Ramos (cell line): Measurements from ENCODE around the gene CYTH3.
"Not testable (repeated sequence)": the region's sequence is repeated elsewhere in the genome, so short reads cannot be mapped to it uniquely, and the experiment has no call there.

ENCODE experiments used
- in situ Hi-C: fragments of 300-500 bp; cut with MboI; formaldehyde crosslinking; loops from one replicate; pipeline ENCODE4 v1.14.3; 2022; ENCODE audit warnings: low sequenced_read_pairs; ENCODE audit not compliant: unreplicated experiment

Gene CYTH3

DNA sequence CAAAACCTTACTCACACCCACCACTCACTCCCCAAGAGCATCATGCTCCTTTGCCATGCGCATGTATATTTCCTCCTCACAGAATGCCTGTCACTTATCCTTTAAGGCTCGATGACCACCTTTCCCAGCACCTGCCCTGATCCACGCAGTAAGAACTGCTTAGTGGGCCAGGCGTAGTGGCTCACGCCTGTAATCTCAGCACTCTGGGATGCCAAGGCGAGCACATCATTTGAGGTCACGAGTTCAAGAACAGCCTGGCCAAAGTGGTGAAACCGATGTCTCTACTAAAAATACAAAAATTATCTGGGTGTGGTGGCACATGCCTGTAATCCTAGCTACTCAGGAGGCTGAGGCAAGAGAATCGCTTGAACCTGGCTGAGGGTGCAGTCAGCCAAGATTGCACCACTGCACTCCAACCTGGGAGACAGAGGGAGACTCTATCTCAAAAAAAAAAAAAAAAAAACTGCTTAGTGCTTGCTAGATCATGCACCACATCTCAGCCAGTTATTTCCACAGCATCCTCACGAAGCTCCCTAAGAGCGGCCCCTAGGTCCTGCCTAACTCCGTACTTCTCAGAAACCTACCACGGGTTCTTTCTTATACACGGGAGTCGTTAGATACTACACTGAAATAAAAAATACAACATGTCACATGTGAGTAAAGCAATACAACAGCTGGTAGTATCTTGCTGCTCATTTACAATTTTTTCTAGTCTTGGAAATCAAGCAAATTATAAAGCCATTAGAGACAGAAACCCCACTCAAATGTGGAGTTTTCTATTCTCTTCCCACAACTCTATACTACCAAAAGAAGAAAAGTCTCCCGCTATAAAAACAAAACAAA is 37.2 kb downstream of the CYTH3 start:
- in situ Hi-C loops = no loop called here

DNA sequence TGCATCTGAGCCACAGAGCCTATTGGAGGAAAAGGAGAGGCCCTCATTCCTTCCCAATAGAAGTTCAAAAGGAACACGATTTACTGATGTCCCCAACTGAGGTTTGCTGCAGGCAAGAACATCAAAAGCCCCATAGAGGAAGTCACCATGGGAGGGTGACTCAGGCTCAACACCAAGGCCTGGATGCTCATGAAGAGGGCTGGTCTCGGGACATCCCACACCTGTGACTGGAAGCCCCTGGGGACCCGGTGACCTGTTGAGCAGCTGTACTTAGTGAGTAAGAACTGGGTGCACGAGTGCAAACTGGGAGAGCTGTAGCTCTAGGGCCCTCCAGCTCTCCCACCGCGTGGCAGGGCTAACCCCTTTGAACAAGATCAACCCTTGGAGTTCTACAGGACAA is 38.0 kb downstream of the CYTH3 start:
- in situ Hi-C loops = no loop called here

DNA sequence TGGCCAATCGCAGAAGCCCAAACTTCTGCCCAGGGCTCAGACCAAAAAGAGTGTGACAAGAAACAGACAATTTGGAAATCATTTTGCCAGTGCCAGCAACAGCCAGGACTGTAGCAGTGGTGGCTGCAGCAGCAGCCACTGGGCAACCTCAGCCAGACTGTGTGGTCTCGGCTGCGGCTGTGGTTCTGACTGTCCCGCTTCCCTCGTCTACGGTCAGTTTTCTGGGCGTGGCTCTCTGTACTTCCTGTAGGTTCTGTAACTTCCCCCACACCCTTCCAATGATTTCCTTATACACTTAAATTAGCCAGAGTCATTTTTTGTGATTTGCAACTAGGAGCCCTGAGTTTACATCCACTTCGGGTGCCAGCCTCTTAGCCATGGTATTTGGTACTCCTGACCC is 39.9 kb downstream of the CYTH3 start:
- in situ Hi-C loops = no loop called here

DNA sequence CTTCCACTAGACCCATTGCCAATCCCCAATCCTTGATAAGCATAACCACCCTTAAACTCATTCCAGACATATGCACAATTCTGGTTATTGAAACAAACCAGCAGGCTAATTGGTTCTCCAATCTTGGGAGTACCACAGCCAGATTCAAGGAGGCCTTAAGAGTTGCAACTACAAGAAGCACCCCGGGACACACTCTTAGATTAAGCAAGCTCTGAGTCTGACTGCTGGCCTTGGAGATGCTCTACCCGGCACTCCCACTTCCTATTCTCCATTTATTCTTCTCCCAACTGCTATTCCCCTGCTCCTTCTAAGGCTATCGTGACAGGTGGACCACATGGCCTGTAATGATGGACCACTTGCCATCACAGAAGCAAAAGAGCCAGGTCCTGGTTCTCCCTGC is 40.3 kb downstream of the CYTH3 start:
- in situ Hi-C loops = no loop called here

DNA sequence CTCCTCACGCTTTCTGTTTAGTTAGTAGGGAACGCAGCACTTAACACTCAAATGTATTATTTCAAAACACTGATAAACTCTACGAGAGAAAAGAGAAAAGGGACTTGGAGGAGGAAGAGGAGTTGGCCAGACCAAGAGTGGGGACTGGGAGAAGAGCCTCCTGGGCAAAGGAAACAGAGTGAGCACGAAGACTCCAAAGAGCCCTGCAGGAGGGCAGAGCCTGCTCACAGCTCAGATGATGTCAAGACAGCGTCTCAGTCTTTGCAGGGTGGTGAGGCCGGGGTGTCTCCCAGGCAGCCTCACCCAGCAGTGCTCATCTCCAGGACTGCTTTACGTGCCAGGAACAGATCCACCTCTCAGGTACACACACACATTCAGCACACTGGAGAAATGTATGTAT is 41.2 kb downstream of the CYTH3 start:
- in situ Hi-C loops = no loop called here

DNA sequence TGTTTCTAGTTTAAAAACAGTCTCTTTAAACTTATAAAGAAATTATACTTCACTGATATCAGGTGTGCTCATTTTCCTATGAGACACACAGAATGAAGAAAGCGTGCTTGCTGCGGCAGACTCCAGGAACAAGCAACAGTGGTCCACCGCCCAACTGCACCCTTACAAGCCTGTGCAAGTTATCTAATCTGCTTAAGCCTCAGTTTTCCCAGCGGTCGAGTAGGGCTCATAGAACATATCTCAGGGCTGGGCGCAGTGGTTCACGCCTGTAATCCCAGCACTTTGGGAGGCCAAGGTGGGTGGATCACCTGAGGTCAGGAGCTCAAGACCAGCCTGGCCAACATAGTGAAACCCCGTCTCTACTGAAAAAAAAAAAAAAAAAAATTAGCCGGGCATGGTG is 43.1 kb downstream of the CYTH3 start:
- in situ Hi-C loops = not testable (repeated sequence)

DNA sequence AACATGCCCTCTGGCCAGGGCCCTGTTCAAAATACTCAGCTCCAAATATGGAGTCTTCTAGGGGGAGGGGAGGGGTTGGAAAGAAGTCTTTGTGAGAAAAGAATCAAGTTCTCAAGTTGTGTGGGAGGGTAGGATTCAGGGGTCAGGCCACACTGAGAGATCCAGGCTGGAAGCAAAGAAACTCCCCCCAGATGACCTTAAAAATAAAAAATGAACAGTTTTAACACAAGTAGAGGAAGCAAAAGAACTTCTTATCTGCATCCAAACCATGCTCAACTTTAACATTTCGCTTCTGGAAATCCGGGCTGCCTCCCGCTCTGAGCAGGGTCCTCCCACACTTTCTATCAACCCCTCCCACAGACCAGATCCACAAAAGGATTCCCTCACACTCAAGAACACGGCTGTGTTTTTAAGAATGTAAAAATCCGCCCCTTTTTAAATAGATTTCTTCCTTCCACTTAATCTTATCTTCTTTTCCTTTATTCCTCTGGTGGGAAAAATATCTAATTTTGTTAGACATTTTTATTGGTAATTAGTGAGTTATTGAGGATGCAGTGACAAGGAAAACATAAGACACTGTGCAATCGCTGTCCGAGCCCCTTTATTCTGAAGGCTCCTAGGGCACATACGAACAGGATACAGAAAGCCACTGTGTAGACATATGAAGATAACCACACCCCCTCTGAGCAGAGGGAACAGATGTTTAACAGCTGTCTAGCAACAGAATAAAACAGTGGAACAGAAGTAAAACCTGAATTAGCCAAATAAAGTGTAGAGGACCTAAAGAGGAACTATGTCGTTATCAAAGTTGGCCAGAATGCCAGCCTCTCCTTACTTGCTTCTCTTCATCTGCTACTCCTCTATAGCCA is 43.8 kb downstream of the CYTH3 start:
- in situ Hi-C loops = no loop called here

DNA sequence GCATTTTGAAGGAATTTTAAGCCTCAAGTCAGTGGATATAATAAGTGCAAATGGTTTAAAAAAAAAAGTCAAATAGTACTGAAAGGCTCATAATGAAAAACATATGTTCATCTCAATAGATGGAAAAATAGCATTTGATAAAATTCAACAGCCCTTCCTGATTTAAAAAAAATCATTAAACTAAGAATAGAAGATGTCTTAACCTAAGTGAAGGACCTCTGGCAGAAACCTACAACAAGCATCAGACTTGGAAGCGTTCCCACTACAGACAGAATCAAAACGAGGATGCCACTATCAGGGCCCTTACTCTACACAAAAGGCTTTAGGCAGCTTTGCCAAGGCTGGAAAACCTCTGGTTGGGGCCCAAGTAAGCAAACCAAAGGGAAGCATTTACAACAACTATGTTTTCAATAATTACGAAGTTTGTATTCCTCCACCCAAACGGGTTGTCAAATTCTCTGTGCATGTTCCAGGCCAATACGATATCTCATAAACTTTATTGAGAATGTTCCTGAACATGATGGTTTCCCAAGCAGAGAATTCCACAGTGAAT is 45.1 kb downstream of the CYTH3 start:
- in situ Hi-C loops = no loop called here

DNA sequence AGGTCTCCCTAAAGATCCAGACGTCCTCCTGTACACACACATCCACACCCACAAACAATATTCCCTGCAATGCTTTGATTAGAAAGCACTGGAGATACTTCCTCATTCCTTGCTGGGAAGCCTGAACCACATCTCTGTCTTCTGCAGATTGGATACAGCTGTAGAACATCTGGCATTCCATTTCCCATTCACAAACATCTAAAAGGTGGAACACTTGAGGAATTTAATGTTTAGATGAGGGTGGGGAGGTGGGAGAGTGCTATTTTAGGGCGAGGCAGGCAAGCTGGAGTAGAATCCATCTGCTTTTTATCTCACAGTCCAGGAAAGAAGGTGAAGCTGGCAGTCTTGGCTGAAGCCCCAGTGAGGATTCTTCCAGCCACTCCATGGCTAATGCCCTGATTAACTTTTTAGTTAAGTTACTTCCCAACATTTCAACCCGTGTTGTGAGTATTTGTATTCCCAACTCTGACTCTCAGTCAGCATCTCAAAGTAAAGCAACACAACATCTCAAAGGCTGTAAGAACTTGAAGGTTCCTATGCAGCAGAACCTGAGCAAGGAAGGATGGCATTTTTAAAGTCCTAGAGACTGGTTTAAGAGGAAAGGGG is 46.1 kb downstream of the CYTH3 start:
- in situ Hi-C loops = no loop called here

DNA sequence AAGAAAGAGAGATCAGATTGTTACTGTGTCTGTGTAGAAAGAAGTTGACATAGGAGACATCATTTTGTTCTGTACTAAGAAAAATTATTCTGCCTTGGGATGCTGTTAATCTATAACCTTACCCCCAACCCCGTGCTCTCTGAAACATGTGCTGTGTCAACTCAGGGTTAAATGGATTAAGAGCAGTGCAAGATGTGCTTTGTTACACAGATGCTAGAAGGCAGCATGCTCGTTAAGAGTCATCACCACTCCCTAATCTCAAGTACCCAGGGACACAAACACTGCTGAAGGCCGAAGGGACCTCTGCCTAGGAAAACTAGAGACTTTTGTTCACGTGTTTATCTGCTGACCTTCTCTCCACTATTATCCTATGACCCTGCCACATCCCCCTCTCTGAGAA is 49.0 kb downstream of the CYTH3 start:
- in situ Hi-C loops = not testable (repeated sequence)

DNA sequence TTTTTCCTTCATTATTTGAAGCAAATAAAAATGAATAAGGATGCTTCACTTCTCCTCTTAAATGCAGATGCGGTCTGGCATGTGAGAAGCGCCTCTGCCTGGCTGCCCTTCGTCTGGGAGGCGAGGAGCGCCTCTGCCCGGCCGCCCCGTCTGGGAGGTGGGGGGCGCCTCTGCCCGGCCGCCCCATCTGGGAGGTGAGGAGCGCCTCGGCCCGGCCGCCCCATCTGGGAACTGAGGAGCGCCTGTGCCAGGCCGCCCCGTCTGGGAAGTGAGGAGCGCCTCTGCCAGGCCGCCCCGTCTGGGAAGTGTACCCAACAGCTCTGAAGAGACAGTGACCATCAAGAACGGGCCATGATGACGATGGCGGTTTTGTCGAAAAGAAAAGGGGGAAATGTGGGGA is 49.4 kb downstream of the CYTH3 start:
- in situ Hi-C loops = not testable (repeated sequence)

DNA sequence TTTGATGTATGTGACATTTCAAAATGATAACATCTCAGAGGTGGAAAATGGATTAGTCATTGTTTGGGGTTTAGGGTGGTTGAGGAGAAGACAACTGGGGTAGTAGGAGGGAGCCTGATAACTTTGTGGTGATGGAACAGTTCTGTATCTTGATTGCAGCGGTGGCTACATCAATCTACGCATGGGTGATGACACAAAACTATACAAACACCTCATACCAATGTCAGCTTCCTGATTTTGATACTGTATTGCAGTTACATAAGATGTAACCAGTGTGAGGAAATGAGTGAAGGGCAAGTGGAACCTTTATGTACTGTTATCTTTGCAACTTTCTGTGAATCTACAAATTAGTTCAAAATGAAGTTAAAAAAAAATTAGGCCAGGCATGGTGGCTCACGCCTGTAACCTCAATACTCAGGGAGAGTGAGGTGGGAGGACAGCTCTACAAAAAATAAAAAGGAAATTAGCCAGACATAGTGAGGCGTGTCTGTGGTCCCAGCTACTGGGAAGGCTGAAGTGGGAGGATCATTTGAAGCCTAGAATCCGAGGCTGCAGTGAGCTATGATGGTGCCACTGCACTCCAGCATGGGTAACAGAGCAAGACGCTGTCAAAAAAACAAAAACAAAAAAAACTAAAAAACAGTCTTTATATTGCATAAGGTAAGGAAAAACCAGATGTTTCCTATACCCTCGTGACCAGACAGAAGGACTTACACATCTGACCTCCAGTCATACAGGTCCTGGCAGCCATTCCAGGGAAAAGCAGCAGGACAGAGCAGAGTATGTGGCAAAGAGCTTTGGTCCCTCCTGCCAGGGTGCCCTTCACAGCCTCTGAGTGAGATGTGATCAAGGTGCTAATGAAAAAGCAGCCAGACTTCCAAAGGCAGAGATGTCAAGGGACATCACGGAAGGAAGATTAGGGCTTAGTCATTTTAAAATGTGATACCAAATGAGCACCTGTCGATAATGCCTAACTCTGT is 50.8 kb downstream of the CYTH3 start:
- in situ Hi-C loops = no loop called here

DNA sequence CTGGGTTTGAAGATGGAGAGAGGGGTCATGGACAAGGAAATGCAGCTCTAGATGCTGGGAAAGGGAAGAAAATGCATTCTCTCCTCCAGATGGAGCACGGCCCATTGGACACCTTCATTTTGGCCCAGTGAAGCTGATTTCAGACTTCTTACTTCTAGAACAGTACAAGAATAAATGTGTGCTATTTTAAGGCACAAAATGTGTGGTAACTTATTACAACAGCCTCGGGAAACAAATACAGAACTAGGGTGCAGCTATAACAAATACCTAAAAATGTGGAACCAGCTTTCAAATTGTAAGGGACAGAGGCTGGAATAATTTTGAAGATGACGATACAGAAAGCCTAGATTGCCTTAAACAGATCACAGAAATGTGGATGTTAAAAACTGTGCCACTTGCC is 54.1 kb downstream of the CYTH3 start:
- in situ Hi-C loops = no loop called here

DNA sequence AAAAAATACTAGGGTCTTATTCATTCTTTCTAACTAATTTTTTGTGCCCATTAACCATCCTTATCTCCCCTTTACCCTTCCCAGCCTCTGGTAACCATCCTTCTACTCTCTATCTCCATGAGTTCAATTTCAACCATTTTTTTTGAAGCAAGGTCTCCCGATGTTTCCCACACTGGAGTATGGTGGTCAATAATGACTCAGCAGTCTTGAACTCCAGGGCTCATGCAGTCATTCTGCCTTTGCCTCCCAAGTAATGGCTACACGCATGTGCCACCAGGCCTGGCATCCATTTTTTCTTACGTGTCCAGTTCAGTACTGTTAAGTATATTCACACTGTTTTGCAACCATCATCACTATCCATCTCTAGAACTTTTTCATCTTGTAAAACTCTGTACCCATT is 60.4 kb downstream of the CYTH3 start:
- in situ Hi-C loops = no loop called here

DNA sequence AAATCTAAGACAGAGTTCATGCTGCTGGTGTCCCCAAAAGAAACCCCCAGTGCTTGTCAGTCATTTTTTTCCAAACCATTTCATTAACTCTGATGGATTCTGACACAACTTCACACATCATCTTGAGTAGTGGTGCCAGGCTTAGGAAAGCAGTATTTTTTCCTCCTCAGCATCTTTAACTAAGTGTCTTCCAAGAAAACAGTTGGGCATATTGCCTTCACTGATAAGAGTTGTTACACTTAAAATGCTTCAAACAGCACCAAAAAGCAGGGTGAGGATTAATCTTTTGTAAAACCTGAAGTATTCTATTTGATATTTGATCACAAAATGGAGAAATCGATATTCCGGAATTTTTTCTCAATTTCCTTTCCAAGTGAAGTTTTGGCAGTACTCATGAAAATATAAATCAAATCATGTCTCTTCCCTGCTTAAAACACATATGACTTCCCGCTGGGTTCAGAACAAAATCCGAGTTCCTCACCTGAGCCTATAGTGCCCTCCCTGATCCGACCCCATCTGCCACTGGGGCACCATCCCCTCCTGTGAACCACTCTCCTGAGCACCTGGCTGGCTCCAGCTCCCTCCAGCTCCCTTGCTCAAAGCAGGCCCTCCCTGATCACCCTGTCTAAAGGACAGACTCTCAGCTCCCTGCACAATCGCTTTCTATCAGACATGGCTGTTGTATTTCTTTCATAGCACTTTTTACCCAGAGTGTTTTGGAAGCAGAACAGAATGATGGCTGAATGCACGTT is 61.6 kb downstream of the CYTH3 start:
- in situ Hi-C loops = no loop called here

DNA sequence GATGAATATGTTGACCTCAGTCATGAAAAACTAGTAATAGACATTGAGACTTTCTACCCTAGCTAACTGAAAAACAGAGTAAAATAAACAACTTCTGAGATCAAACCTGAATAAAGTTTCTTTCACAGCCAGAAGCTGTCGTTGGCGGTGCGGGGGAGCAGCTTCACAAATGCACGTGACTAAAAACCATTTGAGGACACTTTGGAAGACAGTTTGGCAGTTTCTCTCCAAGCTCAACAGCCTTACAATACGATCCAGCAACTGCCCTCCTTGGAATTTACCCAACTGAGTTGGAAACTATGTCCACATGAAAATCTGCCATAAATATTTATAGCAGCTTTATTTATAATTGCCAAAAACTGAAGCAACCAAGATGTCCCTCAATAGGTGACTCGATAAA is 63.1 kb downstream of the CYTH3 start:
- in situ Hi-C loops = no loop called here

DNA sequence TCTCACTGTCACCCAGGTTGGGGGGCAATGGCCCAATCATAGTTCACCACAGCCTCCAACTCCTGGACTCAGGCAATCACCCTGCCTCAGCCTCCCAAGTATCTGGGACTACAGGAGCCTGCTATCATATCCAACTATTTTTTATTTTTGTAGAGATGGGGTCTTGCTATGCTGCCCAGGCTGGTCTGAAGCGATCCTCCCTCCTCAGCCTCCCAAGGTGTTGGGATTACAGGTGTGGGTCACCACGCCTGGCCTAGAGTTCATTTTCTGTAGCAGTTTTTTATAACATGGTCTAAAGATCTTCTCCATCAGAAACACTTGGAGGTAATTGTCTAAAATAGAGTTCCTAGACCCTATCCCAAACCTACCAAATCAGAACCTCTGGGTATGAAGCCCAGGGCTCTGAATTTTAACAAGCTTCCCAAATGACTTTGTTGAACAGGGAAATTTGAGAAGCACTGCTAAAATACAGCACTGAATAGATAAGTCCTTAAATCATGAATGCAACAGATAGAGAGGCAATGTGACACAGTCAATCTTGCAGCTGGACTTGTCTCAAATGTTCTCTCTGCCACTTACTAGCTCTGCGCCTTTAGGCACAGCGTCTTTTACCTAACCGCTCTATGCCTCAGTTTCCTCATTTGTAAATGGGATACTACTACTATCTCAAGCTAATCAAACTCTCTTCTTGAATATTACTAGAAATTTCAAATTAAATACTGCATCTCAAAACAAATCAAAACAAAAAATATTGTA is 63.7 kb downstream of the CYTH3 start:
- in situ Hi-C loops = no loop called here

DNA sequence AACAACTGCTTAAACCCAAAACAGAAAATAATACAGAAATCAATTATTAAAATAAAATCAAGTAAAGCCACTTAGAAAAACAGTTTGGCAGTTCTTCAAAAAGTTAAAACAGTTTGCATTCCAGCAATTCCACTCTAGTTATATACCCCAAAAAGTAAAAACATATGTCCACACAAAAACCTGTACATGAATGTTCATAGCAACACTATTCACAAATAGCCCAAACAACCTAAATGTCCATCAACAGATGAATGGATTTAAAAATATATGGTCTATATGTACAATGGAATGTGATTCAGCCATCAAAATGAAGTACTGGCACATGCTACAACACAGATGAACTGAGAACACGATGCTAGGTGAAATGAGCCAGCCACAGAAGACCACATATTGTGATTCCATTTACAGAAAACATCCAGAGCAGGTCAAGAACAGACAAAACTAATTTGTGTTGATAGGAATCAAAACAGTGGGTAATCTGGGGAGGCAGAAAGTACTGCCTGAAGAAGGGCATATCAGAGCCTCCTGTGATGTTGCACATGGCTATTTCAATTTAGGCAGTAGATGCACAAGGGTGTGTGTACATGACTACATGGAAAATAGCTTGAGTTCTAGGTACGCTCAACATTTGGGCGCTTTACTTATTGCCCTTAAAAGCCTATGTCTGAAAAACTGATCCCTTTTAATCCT is 66.3 kb downstream of the CYTH3 start:
- in situ Hi-C loops = no loop called here
